Naive B cell (primary cell): ENCODE results near the gene IRAG1. TPM values are rescaled to one million over a fixed set of nuclear protein-coding genes. Genes with fewer than 3 reads are reported as not detected.

Experiments used
- ATAC-seq, 2 donors: fragments of 150-1000 bp; cut with Tn5 transposase; 2 replicates each; pipeline ENCODE4 v1.10.0; 2021; ENCODE audit warnings: low read depth in 2 of 2, mild to moderate bottlenecking in 2 of 2, moderate library complexity in 2 of 2
- DNase-seq: peaks from one replicate; pipeline ENCODE4 v3.0.0; 2022
- H3K27ac Mint-ChIP-seq, 6 donors: one replicate each; pipeline ENCODE4 v1.8.0; 2020 to 2022; ENCODE audit warnings: mild to moderate bottlenecking in 6 of 6, mixed read lengths in 6 of 6, moderate library complexity in 5 of 6, inconsistent platforms in 2 of 6
- H3K27me3 Mint-ChIP-seq, 3 donors: one replicate each; pipeline ENCODE4 v1.8.0; 2021 to 2022; ENCODE audit warnings: mixed read lengths in 3 of 3, mild to moderate bottlenecking in 1 of 3
- H3K36me3 Mint-ChIP-seq, 2 donors: one replicate each; pipeline ENCODE4 v1.8.0; 2020 to 2022; ENCODE audit warnings: mixed read lengths in 2 of 2, inconsistent platforms in 1 of 2, mild to moderate bottlenecking in 1 of 2
- H3K4me1 Mint-ChIP-seq, 3 donors: one replicate each; pipeline ENCODE4 v1.8.0; 2020 to 2022; ENCODE audit warnings: mixed read lengths in 3 of 3, inconsistent platforms in 1 of 3, mild to moderate bottlenecking in 1 of 3, moderate library complexity in 1 of 3
- H3K4me3 Mint-ChIP-seq, 8 donors: one replicate each; pipeline ENCODE4 v1.8.0; 2020 to 2022; ENCODE audit warnings: mild to moderate bottlenecking in 8 of 8, mixed read lengths in 8 of 8, moderate library complexity in 8 of 8, inconsistent platforms in 2 of 8
- H3K9me3 Mint-ChIP-seq, 7 donors: one replicate each; pipeline ENCODE4 v1.8.0; 2020 to 2022; ENCODE audit warnings: mixed read lengths in 7 of 7, mild to moderate bottlenecking in 5 of 7, inconsistent platforms in 2 of 7, moderate library complexity in 1 of 7
- polyA plus RNA-seq, 6 donors: library from polyadenylated mRNA; unstranded; fragments of 300-500 nt; fragmentation: Illumina TruSeq; gene quantifications; one replicate each; pipeline ENCODE4 v1.2.3, GENCODE V29; 2021; ENCODE audit warnings: low read depth in 6 of 6

IRAG1 gene
- polyA plus RNA-seq, 6 donors from 2014 or later, result 0.57 to 1.0 (median 0.78) TPM

DNA sequence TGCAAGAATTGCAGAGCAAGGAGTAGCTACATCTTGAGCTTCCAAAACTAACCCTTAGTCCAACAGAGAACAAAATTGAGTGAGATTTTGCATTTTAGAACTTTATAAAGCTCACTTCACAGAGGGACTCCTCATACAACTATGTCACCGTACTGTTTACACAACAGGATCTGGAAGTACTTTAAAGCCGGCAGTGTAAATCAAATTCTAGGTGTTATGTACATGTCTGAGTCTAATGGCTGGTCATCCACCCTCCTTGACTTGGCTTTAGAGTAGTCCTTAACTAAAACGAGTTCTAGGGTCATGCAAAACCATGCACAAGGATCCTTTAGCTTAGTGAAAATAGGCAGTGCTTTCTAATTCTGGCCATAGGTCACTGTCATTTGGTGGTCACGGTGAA, 23.5 kb downstream of the IRAG1 start:
- peaks cover 6 to 18% (median 14%) of the 10 kb centered on the region in 3 donors for H3K4me1 Mint-ChIP-seq

DNA sequence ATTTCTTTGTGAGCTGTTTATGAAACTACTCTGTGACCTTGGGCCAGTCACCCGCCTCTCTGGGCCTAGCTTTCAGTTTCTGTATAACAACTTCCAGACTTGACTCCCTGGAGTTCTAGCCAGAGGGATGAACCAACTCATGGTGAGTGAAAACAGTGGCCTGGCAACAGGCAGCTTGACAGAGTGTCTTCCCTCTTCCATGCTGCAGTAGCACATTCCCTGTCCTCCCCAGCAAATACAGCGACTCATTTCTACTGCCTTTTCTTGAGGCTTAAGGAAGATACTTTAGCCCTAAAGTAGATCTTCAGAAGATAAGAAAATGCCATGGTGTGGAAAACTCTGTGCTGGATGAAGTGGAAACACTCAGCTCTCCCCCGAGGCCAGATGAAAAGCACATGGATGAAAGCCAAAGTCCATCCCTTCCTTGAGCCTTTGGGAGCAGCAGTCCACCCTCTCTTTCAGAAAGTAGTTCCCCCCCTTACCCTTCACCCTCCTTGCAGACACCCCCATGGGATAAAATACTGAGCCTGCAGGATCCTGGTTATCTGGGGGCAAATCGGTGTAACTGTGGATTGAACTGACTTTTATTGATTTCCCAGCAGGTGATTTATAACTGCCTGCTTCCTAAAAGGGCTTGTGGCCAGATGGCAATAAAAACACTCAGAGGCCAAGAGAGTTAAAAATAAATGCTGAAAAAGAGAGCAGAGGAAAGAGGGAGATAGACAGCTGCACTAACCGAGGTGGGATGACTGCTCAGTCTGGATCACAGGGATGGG, 24.1 kb downstream of the IRAG1 start:
- DNase-seq, result no peak
- Mint-ChIP-seq H3K36me3 (no peaks in the 10 kb centered on the region), H3K4me1 (peaks cover 6 to 13% (median 9%) of the 10 kb centered on the region in 3 donors), H3K27ac (peak overlapping the region in 1 of 6 donors; percentile 43), H3K27me3 (peaks cover 11 to 23% (median 20%) of the 10 kb centered on the region in 3 donors), H3K9me3 (no peaks in the 10 kb centered on the region), H3K4me3 (no peak overlapping the region)
- ATAC-seq, result no peak

More for the DNA sequence above, 23.5 kb downstream of the IRAG1 start:
- no peak overlapping the region for H3K4me3 Mint-ChIP-seq
- no peaks in the 10 kb centered on the region for H3K36me3 Mint-ChIP-seq
- no peaks in the 10 kb centered on the region for H3K9me3 Mint-ChIP-seq
- DNase-seq (no peak), ATAC-seq (no peak)
- H3K27me3 Mint-ChIP-seq, result peaks cover 14 to 29% (median 23%) of the 10 kb centered on the region in 3 donors
- no peak overlapping the region for H3K27ac Mint-ChIP-seq

DNA sequence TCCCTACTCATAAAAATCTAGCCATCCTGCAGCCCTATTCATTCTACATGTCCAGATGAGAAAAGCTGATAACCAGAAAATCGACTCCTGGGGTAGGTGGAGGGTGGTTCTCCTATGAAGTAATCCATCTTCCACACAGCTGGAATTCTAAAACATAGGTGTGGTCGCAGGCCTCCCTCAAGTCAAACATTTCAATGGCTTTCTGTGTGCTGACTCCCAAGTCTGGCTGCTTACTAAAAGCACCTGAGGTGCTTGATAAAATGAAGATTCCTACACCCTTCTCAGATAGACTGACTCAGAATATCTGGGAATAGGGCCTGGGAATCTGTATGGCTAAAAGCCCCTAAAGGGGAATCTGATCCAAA, 26.1 kb downstream of the IRAG1 start:
- no peak overlapping the region for H3K4me3 Mint-ChIP-seq
- no peaks in the 10 kb centered on the region for H3K36me3 Mint-ChIP-seq
- DNase-seq (no peak), ATAC-seq (no peak)
- H3K27ac Mint-ChIP-seq, result no peak overlapping the region
- H3K9me3 Mint-ChIP-seq, result no peaks in the 10 kb centered on the region
- H3K27me3 Mint-ChIP-seq, result peaks cover 10 to 12% (median 10%) of the 10 kb centered on the region in 3 donors
- H3K4me1 Mint-ChIP-seq, result peaks cover 0 to 17% (median 7%) of the 10 kb centered on the region in 3 donors

DNA sequence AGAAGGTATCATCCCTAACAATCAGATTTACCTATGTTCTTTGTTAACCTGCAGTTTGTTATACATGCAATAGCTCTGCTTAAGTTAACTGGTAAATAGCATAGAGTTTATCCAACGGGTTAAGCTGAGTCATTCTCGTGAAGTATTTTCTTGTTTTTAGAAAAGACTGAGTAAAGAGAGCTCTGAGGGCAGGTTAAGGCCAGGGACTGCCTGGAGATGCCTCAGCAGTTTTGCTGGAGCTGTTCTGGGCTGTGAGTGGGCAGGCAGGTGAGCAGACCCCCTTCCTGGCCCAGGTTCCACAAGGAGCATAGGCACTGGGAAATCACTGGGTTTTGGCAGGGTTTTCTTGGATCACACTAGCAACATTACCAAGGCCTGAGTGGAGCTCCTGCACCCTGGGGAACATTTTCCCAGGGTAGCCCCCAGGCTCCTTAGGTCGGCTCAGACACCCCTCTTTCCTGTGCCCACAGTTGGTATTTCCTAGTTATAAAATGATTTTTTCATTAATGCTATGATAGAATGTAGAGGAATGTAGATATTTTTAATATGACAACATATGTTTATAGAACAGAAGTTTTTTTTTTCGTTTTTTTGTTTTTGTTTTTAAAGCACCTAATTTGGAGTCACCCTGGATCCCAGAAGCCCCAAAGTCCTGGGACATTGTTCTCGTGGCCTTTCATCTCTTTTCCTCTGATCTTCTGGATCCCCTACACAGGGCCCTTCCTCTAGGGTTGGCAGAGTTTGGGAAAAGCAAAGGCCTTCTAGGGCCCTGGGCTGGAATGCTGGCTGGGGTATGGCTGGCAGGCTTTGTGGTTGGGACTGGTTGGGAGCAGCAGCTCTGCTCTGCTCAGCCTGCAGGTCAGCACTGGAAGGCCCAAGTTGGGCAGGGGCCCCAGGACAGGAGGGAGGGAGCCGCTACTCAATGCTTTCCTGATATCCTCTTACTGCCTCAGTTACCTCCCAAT, 26.7 kb downstream of the IRAG1 start:
- ATAC-seq (no peak), DNase-seq (no peak)
- Mint-ChIP-seq H3K36me3 (no peaks in the 10 kb centered on the region), H3K27ac (peak overlapping the region in 1 of 6 donors; percentile 53), H3K27me3 (peaks cover 10 to 12% (median 10%) of the 10 kb centered on the region in 3 donors), H3K4me3 (peak overlapping the region in 1 of 8 donors; percentile 6), H3K9me3 (no peaks in the 10 kb centered on the region), H3K4me1 (peaks cover 0 to 17% (median 7%) of the 10 kb centered on the region in 3 donors)

DNA sequence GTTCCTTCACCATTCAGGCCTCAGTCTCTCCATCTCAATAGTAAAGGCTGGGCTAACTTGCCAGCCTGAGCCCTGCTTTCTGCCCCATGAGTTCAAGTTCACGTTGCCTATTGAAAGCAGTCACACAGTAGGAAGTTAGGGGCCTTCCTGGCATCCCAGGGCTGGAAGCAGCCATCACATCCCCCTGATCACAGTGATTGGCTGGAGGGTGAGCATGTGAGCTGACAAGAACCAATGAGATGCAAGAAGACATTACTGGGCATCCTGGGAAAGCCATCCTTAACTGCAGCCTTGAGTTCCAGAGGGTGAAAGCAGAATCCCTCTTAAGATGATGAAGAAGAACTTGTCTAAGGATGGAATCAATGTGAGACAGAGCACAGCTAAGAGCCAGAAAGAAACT, 29.1 kb downstream of the IRAG1 start:
- DNase-seq (no peak), ATAC-seq (no peak)
- Mint-ChIP-seq H3K4me3 (peak overlapping the region in 1 of 8 donors; percentile 30), H3K9me3 (no peaks in the 10 kb centered on the region), H3K4me1 (peaks cover 3 to 28% (median 12%) of the 10 kb centered on the region in 3 donors), H3K27ac (no peak overlapping the region), H3K36me3 (no peaks in the 10 kb centered on the region), H3K27me3 (peaks cover 10 to 12% (median 10%) of the 10 kb centered on the region in 3 donors)

DNA sequence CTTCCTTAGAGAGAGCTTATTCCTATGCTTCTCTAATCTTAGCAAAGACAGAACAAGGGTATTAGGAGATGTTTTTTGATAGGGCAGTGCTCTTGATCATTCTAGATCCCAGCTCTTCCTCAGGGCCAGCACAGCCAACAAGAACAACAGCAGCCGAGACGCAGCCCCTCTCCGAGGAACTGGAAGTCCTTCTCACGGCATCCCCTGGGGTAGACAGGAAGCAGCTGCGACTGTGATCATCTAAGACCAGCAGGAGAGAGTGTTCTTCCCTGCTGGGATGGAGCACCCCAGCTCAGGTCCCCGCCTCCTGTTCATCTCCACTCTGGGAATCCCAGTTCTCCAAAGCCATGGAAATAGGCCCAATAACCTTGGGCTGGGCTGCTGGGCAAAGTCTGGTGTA, 29.6 kb downstream of the IRAG1 start:
- Mint-ChIP-seq H3K4me3 (no peak overlapping the region), H3K4me1 (peaks cover 7 to 33% (median 17%) of the 10 kb centered on the region in 3 donors), H3K27ac (peak overlapping the region in 2 of 6 donors; percentile 71 to 87), H3K27me3 (peaks cover 10 to 11% (median 10%) of the 10 kb centered on the region in 3 donors), H3K36me3 (no peaks in the 10 kb centered on the region), H3K9me3 (no peaks in the 10 kb centered on the region)
- DNase-seq, result no peak
- no peak for ATAC-seq

DNA sequence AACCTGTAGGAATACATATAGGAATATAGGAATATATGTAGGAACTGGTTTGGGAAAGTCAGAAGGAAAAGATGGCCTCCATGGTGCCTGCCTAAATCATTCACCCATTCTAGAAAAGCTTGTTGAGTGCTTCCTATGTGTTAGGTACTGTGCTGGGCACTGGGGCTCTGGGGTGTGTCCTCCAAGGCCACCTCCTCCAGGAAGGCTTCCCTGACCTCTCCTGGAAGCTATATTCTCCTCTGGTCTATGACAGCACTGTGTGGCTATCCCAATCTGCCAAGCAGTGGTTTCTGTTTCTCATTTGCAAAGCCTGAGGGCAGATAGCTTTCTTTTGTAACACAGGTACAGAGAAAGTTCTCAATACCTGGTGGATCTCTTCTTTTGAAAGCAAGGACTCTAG, 30.2 kb downstream of the IRAG1 start:
- H3K27ac Mint-ChIP-seq, result peak overlapping the region in 1 of 6 donors; percentile 71
- H3K27me3 Mint-ChIP-seq, result peaks cover 7 to 10% (median 10%) of the 10 kb centered on the region in 3 donors
- no peaks in the 10 kb centered on the region for H3K36me3 Mint-ChIP-seq
- no peaks in the 10 kb centered on the region for H3K9me3 Mint-ChIP-seq
- peaks cover 10 to 39% (median 20%) of the 10 kb centered on the region in 3 donors for H3K4me1 Mint-ChIP-seq
- ATAC-seq (no peak), DNase-seq (no peak)
- H3K4me3 Mint-ChIP-seq, result no peak overlapping the region

DNA sequence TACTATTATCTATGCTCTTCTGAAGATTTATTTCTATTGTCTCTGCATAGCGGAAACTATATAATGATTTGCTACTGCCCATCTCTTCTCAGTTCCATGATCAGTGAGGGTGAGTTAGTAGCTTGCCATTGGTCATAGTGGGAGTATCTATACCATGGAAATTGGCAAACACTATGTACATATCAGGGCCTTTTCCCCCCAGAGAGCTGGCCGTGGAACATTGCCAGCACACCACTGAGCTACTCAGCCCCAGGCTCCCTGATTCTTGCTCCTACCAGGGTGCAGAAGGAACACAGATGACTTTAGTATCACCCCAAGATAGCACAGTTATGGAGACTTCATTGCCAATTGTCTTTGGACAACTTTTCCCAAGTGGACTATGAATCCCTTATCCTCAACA, 33.2 kb downstream of the IRAG1 start:
- DNase-seq (no peak), ATAC-seq (no peak)
- Mint-ChIP-seq H3K9me3 (no peaks in the 10 kb centered on the region), H3K36me3 (no peaks in the 10 kb centered on the region), H3K4me3 (no peak overlapping the region), H3K4me1 (peaks cover 10 to 55% (median 20%) of the 10 kb centered on the region in 3 donors), H3K27ac (peak overlapping the region in 2 of 6 donors; percentile 28 to 80), H3K27me3 (peaks cover 0 to 6% (median 3%) of the 10 kb centered on the region in 3 donors)

DNA sequence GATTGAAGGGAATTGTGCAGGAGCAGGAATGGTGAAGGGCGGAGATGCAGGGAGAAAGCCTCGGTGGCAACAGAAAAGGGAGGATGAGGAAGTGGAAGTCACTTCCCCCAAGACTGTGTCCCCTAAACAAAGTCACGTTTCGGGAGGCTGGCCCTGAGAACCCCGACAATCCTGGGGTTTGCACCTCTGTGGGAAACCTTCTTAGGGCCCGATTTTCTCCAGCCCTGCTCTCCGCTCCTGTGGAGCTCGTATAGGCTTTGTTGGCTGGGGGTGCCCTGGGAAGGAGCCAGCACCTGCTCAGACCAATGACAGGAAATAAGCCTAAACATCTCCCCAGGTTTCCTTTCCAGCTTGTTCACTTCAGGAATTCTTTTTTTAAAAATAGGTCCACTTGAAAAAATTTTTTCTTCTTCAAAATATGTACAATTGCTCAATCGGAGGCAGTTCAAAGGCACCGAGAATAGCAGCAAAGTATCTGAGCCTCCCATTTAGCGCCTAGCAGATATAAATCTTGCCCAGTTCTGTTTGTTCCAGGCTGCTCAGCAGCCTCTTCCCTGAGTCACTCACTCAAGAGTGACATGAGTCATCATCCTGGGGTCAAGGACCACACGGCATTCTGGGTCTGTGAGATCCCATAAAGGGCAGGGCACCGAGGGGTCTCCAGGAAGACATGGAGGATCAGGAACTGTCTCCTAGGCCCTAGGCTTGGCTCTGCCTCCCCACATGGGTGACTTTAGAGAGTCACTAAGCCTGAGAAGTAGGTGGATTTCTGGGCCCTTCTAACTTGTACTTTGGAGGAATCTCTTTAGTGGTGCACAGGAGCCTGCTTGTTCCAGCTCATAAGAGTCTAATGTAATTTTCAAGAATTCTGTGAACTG, 34.0 kb downstream of the IRAG1 start:
- H3K4me3 Mint-ChIP-seq, result peak overlapping the region in 2 of 8 donors; percentile 23 to 47

DNA sequence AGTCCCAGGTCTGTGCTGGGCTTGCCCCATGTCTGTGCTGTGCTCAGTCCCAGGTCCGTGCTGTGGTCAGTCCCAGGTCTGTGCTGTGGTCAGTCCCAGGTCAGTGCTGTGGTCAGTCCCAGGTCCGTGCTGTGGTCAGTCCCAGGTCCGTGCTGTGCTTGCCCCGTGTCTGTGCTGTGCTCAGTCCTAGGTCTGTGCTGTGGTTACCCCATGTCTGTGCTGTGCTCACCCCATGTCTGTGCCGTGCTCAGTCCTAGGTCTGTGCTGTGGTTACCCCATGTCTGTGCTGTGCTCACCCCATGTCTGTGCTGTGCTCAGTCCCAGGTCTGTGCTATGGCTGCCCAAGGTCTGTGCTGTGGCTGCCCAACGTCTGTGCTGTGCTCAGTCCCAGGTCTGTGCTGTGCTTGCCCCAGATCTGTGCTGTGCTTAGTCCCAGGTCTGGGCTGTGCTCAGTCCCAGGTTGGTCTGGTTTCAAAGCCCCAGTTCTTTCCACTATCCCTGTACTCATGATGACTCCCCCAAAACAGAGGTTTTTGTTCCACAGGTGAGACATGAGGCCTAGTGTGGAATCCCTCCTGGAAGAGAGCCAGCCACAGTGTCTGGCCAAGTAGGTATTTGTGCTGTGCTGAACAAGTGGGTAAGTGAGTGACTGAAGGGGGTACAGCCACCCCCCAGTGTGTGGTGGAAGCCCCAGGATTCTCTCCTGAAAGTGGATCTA, 34.8 kb downstream of the IRAG1 start:
- Mint-ChIP-seq H3K4me1 (peaks cover 23 to 60% (median 30%) of the 10 kb centered on the region in 3 donors), H3K36me3 (no peaks in the 10 kb centered on the region), H3K9me3 (no peaks in the 10 kb centered on the region), H3K4me3 (peak overlapping the region in 1 of 8 donors; percentile 23), H3K27ac (peak overlapping the region in 5 of 6 donors; percentile 7 to 67 (median 51)), H3K27me3 (peaks cover 0 to 4% (median 0%) of the 10 kb centered on the region in 3 donors)
- DNase-seq (no peak), ATAC-seq (no peak)

More for the DNA sequence above, 34.0 kb downstream of the IRAG1 start:
- ATAC-seq (no peak), DNase-seq (no peak)
- peaks cover 0 to 6% (median 0%) of the 10 kb centered on the region in 3 donors for H3K27me3 Mint-ChIP-seq
- H3K27ac Mint-ChIP-seq, result peak overlapping the region in 5 of 6 donors; percentile 7 to 62 (median 51)
- no peaks in the 10 kb centered on the region for H3K9me3 Mint-ChIP-seq
- peaks cover 15 to 60% (median 26%) of the 10 kb centered on the region in 3 donors for H3K4me1 Mint-ChIP-seq
- no peaks in the 10 kb centered on the region for H3K36me3 Mint-ChIP-seq

DNA sequence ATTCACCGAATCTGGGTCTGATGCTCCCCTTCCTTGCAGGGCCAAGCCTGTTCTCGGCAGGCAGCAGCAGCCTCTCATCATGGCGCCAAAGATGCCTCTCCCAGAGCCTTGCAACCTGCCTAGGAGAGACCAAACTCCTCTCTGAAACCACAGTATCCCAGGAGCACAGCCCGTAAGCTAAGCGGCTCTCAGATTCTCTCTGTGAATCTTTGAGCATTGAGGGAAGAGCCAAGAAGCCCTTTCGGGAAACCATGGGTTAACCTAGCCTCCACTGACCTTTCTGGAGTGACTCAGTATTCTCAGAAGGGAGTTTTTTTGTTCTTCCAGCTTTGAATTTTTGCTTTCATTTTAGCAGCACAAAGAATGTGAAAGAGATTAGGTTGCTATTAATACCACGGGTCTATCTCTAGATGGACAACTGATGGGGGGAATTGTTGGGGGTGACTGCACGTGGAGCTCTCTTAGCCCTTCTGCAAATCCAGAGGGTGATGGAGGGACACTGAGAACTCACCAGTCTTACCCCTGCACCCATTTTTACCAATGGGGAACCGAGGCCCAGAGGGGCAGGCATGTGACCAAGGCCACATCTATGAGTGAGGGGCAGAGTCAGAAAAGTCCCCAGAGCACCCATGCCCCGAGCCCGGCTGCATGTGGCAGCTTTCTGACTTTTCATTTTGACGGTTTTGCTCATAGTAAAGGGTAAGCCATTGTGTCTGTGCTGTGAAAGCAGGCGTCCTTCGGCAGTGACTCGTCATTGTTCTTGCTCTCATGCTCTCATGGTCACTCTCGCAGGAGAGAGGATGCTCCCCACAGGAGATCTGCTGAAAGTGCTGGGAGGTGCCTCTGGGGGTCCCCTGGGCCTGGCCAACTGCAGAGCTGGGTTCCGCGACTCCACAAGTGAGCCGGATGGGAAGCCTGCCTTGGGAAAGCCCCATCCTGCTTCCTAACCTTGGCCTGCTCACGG, 36.0 kb downstream of the IRAG1 start:
- no peaks in the 10 kb centered on the region for H3K36me3 Mint-ChIP-seq
- no peaks in the 10 kb centered on the region for H3K27me3 Mint-ChIP-seq
- no peak for DNase-seq
- peaks cover 0 to 3% (median 0%) of the 10 kb centered on the region in 7 donors for H3K9me3 Mint-ChIP-seq
- peaks cover 33 to 68% (median 38%) of the 10 kb centered on the region in 3 donors for H3K4me1 Mint-ChIP-seq
- H3K27ac Mint-ChIP-seq, result peak overlapping the region in 2 of 6 donors; percentile 47 to 56
- peak overlapping the region in 2 of 8 donors; percentile 13 to 52 for H3K4me3 Mint-ChIP-seq
- ATAC-seq, result peak in 1 of 2 donors; percentile 34
